T-helper 1 cell treated with Interleukin-12 subunit alpha and Interleukin-12 subunit beta and Interleukin-4 antibody, amounts not matched to agents 30 μg/mL and 1 μg/mL, for 36 hours (primary cell): ENCODE results near the gene DERL3.

Experiments
- H3K27ac Mint-ChIP-seq: one replicate; pipeline ENCODE4 v1.8.0; 2021; ENCODE audit warnings: mild to moderate bottlenecking, mixed read lengths
- H3K27me3 Mint-ChIP-seq: one replicate; pipeline ENCODE4 v1.8.0; 2021; ENCODE audit warnings: low read depth, mixed read lengths
- H3K36me3 Mint-ChIP-seq: one replicate; pipeline ENCODE4 v1.8.0; 2021; ENCODE audit warnings: low read depth, mixed read lengths
- H3K4me1 Mint-ChIP-seq: one replicate; pipeline ENCODE4 v1.8.0; 2021; ENCODE audit warnings: low read depth, mixed read lengths
- H3K4me3 Mint-ChIP-seq: one replicate; pipeline ENCODE4 v1.8.0; 2021; ENCODE audit warnings: mild to moderate bottlenecking, moderate library complexity, mixed read lengths
- H3K9me3 Mint-ChIP-seq: one replicate; pipeline ENCODE4 v1.8.0; 2021; ENCODE audit warnings: mixed read lengths

The DERL3 gene

DNA sequence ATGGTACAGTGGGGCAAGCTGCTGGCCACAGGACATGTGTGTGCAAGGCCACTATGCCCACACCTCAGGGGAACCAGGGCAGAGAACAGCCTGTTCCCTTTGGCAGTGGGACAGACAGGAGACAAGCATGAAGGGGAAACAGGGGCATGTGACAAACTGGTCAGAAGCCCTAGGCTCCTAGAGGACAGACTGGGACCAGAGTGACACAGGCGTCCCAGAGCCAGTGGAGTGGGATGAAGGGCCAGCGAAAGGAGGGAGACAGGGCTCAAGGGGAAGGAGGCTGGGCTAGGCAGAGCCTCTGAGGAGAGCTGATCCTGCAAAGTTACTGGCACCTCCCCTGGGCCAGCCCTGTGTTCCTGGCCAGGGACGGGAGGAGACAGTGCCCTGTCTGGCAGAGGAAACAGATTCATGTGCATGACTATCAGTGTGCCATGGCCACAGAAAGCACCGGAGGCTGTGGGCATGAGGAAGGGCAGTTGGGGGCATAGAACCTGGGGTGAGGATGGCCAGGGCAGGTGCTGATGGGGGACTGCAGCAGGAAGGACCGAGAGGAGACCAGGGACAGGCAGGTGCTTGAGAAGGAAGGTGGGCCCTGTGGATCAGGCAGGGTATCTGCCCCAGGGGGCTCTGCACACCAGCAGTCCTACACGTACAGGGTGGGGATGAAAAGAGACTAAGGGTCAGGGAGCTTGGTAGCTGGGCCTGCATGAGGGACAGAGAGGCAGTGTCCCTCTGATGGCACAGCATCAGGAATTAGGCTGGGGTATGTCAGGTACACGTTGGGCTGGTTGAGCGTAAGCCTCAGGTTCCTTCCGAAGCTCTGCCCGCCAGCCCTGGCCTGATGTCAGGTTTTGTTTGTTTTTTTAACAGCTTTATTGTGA is 9.8 kb downstream of the DERL3 start:
- H3K4me3 Mint-ChIP-seq: no peak overlapping the region
- H3K36me3 Mint-ChIP-seq: peaks cover 31% of the 10 kb centered on the region
- H3K27ac Mint-ChIP-seq: peak overlapping the region; percentile 2
- H3K9me3 Mint-ChIP-seq: no peaks in the 10 kb centered on the region
- peaks cover 13% of the 10 kb centered on the region for H3K4me1 Mint-ChIP-seq
- no peaks in the 10 kb centered on the region for H3K27me3 Mint-ChIP-seq

GRCh38 chr22:23827351-23827995 is 11.3 kb downstream of the DERL3 start:
- Mint-ChIP-seq H3K9me3 (no peaks in the 10 kb centered on the region), H3K27me3 (no peaks in the 10 kb centered on the region), H3K4me1 (peaks cover 21% of the 10 kb centered on the region), H3K4me3 (no peak overlapping the region), H3K36me3 (peaks cover 42% of the 10 kb centered on the region), H3K27ac (no peak overlapping the region)

DNA sequence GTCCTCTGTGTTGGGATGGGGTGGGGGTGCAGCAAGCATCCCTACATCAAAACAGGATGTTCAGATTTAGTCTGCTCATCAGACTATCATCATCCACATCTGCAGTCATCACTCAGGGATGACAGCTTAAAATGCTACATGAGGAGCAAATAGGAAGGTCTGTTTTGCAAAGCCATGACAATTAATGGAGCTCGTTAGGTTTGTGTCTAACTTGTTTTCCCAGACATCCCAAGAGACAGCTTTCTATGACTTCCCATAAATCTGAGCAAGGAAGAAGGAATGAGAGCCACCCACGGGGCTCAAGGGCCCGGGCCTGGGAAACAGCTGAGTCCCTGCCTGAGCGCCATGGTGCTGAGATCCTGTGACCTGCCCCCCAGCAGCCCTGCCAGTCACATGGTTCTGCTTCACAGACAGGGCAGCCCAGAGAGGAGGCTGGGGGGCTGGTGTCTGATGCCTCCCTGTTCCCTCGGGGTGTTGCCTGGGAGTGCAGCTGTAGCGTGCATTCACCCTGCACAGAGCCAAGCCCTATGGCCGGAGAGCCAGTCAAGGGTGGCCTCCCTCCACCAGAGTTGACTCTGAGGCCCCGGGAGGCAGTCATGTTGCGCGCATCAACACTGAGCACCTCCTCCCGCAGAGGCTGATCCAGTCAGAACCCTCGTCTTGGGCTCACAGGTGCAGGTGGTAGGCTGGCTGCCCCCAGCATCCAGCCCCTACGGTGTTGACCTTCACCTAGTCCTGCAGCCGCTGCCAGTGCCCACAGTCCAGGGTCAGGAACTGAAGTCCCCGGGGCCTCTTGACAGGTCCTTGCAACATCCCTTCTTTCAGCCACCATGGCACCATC is 12.1 kb downstream of the DERL3 start:
- Mint-ChIP-seq H3K27ac (peak overlapping the region; percentile 92), H3K4me1 (peaks cover 21% of the 10 kb centered on the region), H3K4me3 (no peak overlapping the region), H3K36me3 (peaks cover 44% of the 10 kb centered on the region), H3K27me3 (no peaks in the 10 kb centered on the region), H3K9me3 (no peaks in the 10 kb centered on the region)

DNA sequence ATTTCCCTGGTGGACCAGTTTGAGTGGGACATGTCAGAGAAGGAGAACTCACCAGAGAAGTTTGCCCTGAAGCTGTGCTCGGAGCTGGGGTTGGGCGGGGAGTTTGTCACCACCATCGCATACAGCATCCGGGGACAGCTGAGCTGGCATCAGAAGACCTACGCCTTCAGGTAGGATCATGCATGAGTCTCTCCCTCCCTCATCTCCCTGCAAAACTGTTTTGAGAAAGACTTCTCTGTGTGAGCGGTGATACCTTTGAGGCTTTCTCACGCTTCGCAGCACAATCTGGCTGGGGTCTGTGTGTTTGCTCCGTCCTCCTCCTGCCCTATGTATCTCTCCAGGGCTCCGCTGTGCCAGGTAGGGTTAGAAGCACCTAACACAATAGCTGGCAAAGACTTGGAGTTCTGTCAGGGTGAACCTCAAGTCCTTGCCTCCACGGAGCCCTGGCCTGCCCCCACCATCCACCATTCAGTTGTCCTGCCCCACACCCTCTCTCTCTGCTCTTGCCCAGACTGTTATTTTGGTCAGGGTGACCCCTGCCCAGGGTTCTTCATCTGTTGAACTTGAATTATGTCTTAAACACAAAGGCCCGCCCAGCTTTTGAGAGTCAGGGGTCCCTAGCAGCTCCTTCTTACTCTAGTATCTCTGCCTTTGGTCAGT is 13.4 kb downstream of the DERL3 start:
- peaks cover 45% of the 10 kb centered on the region for H3K36me3 Mint-ChIP-seq
- peak overlapping the region; percentile 92 for H3K27ac Mint-ChIP-seq
- H3K9me3 Mint-ChIP-seq: no peaks in the 10 kb centered on the region

GRCh38 chr22:23824476-23825245 is 14.1 kb downstream of the DERL3 start:
- peaks cover 32% of the 10 kb centered on the region for H3K4me1 Mint-ChIP-seq
- no peaks in the 10 kb centered on the region for H3K9me3 Mint-ChIP-seq
- H3K27me3 Mint-ChIP-seq: no peaks in the 10 kb centered on the region
- peak overlapping the region; percentile 59 for H3K27ac Mint-ChIP-seq
- peaks cover 44% of the 10 kb centered on the region for H3K36me3 Mint-ChIP-seq
- H3K4me3 Mint-ChIP-seq: no peak overlapping the region

More for the DNA sequence above, 13.4 kb downstream of the DERL3 start:
- Mint-ChIP-seq H3K4me3 (no peak overlapping the region), H3K4me1 (peaks cover 29% of the 10 kb centered on the region), H3K27me3 (no peaks in the 10 kb centered on the region)

DNA sequence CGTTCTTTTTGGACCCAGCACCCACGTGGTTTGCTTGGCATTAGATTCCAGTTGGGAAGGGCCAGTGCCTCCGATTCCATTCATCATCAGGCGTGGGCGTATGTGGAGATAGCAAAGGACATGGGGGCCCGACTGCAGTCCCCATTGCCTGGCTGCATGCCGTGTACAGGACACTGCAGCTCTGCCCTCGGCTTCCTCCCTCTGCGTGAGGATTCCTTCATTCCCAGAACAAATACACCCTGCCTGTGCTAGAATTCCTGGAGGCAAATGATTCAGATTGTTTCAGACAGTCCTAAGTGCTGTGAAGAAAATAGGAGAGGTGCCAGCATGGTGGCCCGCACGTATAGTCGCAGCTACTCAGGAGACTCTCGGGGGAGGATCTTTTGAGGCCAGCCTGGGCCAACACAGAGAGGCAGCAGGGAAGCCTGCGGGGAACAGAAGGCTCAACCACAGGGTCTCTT is 15.4 kb downstream of the DERL3 start:
- H3K9me3 Mint-ChIP-seq: no peaks in the 10 kb centered on the region
- H3K4me1 Mint-ChIP-seq: peaks cover 38% of the 10 kb centered on the region
- H3K36me3 Mint-ChIP-seq: peaks cover 41% of the 10 kb centered on the region
- H3K27me3 Mint-ChIP-seq: no peaks in the 10 kb centered on the region
- H3K27ac Mint-ChIP-seq: peak overlapping the region; percentile 59
- no peak overlapping the region for H3K4me3 Mint-ChIP-seq

DNA sequence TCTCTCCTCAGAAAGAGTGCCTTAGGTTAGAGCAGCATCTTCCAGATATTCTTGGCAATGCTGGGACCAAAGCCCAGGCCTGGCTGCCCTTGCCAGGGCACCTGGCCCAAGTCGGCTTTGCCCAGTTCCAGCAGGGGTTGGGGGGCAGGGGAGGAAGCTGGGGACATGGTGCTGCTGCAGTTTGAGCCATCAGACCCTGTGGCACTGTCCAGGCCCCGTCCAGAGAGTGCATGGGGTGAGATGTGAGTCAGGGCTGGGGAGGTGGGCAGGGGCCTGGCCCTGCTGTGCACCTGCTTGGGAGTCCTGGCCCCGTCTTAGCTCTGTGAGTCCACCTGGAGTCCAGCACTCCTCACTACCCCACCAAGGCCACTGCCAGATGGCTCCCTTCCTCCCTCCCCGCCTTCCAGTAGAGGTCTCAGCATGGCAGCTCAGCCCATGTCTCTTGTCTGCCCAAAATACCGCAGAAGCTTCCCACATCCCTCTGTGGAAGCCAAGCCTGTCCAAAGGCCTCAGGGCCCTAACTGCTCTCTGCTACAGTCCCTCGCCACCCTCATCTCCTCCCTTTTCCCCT is 16.6 kb downstream of the DERL3 start:
- H3K4me1 Mint-ChIP-seq: peaks cover 38% of the 10 kb centered on the region
- H3K27ac Mint-ChIP-seq: peak overlapping the region; percentile 72
- peaks cover 42% of the 10 kb centered on the region for H3K36me3 Mint-ChIP-seq
- H3K4me3 Mint-ChIP-seq: no peak overlapping the region
- no peaks in the 10 kb centered on the region for H3K27me3 Mint-ChIP-seq
- H3K9me3 Mint-ChIP-seq: no peaks in the 10 kb centered on the region

- Mint-ChIP-seq H3K27me3 (no peaks in the 10 kb centered on the region), H3K4me1 (peaks cover 34% of the 10 kb centered on the region), H3K4me3 (peak overlapping the region; percentile 44), H3K36me3 (peaks cover 50% of the 10 kb centered on the region), H3K27ac (peak overlapping the region; percentile 88), H3K9me3 (no peaks in the 10 kb centered on the region)
Observed at GRCh38 chr22:23820748-23821211, 18.0 kb downstream of the DERL3 start.

DNA sequence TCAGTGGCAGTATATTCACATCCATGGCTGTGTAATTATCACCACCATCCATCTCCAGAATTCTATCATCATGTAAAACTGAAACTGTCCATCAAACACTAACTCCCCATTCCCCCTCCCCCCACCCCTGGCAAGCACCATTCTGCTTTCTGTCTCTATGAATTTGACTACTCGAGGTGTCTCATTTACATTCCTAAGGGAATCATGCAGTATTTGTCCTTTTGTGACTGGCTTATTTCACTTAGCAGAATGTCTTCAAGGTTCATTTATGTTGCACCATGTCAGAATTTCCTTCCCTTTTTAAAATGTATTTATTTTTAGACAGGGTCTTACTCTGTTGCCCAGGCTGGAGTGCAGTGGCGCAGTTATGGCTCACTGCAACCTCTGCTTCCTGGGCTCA is 20.3 kb downstream of the DERL3 start:
- H3K9me3 Mint-ChIP-seq: no peaks in the 10 kb centered on the region
- H3K36me3 Mint-ChIP-seq: peaks cover 37% of the 10 kb centered on the region
- no peak overlapping the region for H3K4me3 Mint-ChIP-seq
- H3K27ac Mint-ChIP-seq: no peak overlapping the region
- peaks cover 24% of the 10 kb centered on the region for H3K4me1 Mint-ChIP-seq
- no peaks in the 10 kb centered on the region for H3K27me3 Mint-ChIP-seq

GRCh38 chr22:23817146-23817545 is 21.7 kb downstream of the DERL3 start:
- Mint-ChIP-seq H3K4me3 (no peak overlapping the region), H3K36me3 (peaks cover 31% of the 10 kb centered on the region), H3K27me3 (no peaks in the 10 kb centered on the region), H3K9me3 (no peaks in the 10 kb centered on the region), H3K27ac (no peak overlapping the region), H3K4me1 (peaks cover 19% of the 10 kb centered on the region)

GRCh38 chr22:23816156-23816976 is 22.4 kb downstream of the DERL3 start:
- no peaks in the 10 kb centered on the region for H3K9me3 Mint-ChIP-seq
- H3K4me1 Mint-ChIP-seq: peaks cover 19% of the 10 kb centered on the region
- H3K27me3 Mint-ChIP-seq: no peaks in the 10 kb centered on the region
- no peak overlapping the region for H3K4me3 Mint-ChIP-seq
- H3K36me3 Mint-ChIP-seq: peaks cover 34% of the 10 kb centered on the region
- H3K27ac Mint-ChIP-seq: no peak overlapping the region

DNA sequence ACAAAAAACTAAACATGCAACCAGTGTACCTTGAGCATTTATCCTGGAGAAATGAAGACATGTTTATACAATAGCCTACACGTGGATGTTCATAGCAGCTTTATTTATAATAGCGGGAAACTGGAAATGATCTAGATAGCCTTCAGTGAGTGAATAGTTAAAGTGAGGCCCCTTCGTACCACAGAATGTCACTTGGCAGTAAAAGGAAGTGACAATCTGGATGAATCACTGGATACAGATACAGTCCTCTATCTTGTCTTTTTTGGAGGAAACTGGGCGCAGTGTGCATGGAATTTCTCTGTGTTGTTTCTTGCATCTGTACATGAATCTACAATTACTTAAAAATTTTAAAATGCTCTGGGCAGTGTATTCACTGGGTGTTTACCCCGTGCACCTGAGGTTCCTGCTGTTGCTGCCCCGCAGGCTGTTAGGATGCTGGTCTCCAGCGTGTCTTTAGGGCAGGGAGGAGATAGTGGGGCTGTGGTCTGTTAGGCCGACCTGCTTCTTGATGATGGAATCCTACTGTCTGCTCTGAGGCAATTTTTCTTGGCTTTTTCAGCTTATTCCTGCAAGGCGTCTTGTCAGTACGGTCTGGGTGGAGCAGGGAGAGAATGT is 23.2 kb downstream of the DERL3 start:
- H3K4me3 Mint-ChIP-seq: no peak overlapping the region
- no peak overlapping the region for H3K27ac Mint-ChIP-seq
- peaks cover 15% of the 10 kb centered on the region for H3K4me1 Mint-ChIP-seq
- H3K9me3 Mint-ChIP-seq: no peaks in the 10 kb centered on the region
- H3K36me3 Mint-ChIP-seq: peaks cover 38% of the 10 kb centered on the region
- H3K27me3 Mint-ChIP-seq: no peaks in the 10 kb centered on the region
